H1 (cell line): ENCODE measurements around the gene SLC16A5.

ENCODE experiments used
- CREB1 ChIP-seq: IDR thresholded peaks from 2 replicates; pipeline ENCODE4 v1.6.1; 2012; ENCODE audit warnings: inconsistent platforms
- CTCF ChIP-seq, 3 experiments: IDR thresholded peaks; 1 replicate in 2 of 3; 2 replicates in 1 of 3; pipeline versions ENCODE4 v1.5.1 to v1.6.1; 2011; ENCODE audit warnings: low read length in 3 of 3, mild to moderate bottlenecking in 3 of 3, inconsistent platforms in 2 of 3, low read depth in 1 of 3, moderate library complexity in 1 of 3; ENCODE audit not compliant: insufficient read depth in 1 of 3; ENCODE audit errors: control extremely low read depth in 1 of 3
- EZH2 ChIP-seq: fragments of 200-600 bp; sonication (generic); IDR thresholded peaks from 2 replicates; pipeline ENCODE4 v1.7.1; 2012; ENCODE audit warnings: low read depth, mild to moderate bottlenecking, moderate library complexity, low read length, inconsistent platforms; ENCODE audit not compliant: severe bottlenecking
- HDAC6 ChIP-seq: IDR thresholded peaks from one replicate; pipeline ENCODE4 v1.7.1; 2012; ENCODE audit warnings: low read depth, mild to moderate bottlenecking, inconsistent platforms, low read length, moderate library complexity
- MAFK ChIP-seq: IDR thresholded peaks from 2 replicates; pipeline ENCODE4 v1.6.1; 2012; ENCODE audit warnings: low read depth, mild to moderate bottlenecking, improper control_type of control experiment, low read length
- NRF1 ChIP-seq: IDR thresholded peaks from 2 replicates; pipeline ENCODE4 v1.6.1; 2011; ENCODE audit warnings: mild to moderate bottlenecking, low read depth, low read length, improper control_type of control experiment
- SP1 ChIP-seq: IDR thresholded peaks from 2 replicates; pipeline ENCODE4 v1.6.1; 2011; ENCODE audit warnings: low read depth, low read length
- SUZ12 ChIP-seq: fragments of 200-600 bp; sonication (generic); IDR thresholded peaks from 2 replicates; pipeline ENCODE4 v1.6.1; 2012; ENCODE audit warnings: mild to moderate bottlenecking, inconsistent platforms, low read length, moderate library complexity, mixed read lengths
- TCF12 ChIP-seq: IDR thresholded peaks from 2 replicates; pipeline ENCODE4 v1.6.1; 2011; ENCODE audit warnings: low read depth, mild to moderate bottlenecking, low read length
- TEAD4 ChIP-seq: IDR thresholded peaks from 2 replicates; pipeline ENCODE4 v1.6.1; 2012; ENCODE audit warnings: low read depth, low read length, inconsistent platforms, mixed read lengths
- TF ChIP-seq, protein P1 (sequence below): IDR thresholded peaks from 2 replicates; pipeline ENCODE4 v1.6.1; 2011; ENCODE audit warnings: low read depth, mild to moderate bottlenecking, low read length; ENCODE audit not compliant: insufficient read depth

DNA sequence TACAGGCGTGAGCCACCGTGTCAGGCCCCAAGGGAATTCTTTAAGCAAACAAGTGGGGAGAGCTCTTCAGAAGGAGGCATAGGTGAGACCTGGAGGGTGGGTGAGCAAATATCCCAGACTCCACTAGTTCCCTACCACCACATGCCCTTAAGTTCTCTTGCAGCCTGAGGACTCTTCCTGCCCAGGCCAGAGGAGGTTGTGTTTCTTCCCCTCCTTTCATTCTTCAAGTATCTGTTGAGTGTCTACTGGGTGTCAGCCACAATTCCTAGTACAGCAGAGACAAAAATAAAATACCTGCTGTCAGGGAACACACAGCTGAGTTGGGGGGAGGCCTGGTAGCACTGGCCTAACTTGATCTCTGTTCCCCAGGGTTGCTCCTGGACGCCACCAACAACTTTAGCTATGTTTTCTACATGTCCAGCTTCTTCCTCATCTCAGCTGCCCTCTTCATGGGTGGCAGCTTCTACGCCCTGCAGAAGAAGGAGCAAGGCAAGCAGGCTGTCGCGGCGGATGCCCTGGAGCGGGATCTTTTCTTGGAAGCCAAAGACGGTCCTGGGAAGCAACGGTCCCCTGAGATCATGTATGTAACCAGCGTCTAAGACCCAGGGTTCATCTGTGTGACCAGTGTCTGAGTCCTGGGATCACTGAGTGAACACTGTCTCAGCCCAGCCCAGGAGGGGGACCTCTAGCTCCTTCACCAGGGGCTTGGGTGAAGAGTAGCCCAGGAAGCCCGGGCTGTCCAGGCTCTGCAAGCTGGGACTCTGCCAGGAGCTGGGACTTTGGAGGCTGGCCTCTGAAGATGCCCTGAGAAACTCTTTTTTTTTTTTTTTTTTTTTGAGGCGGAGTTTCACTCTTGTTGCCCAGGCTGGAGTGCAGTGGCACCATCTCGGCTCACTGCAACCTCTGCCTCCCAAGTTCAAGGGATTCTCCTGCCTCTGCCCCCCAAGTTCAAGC, 16.1 kb downstream of the SLC16A5 start:
- TF ChIP-seq SUZ12 (no peak), TCF12 (no peak), TEAD4 (no peak), EZH2 (no peak), MAFK (no peak), NRF1 (no peak), CREB1 (no peak), CTCF (IDR thresholded peaks at IDR 0.05; ENCODE audit: control extremely low read depth in 1 of 3, insufficient read depth in 1 of 3, low read depth in 1 of 3, low read length in 3 of 3) (no peak), HDAC6 (no peak), SP1 (no peak)
- TF ChIP-seq, protein P1, sequence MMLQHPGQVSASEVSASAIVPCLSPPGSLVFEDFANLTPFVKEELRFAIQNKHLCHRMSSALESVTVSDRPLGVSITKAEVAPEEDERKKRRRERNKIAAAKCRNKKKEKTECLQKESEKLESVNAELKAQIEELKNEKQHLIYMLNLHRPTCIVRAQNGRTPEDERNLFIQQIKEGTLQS = no peak
